OCI-LY1 (cell line): ENCODE results near the gene MPP7.

Source experiments
- H2AFZ ChIP-seq: fragments of 200-600 bp; sonication (generic), shearing (Covaris generic); 2 replicates; pipeline ENCODE4 v1.6.0; 2014; ENCODE audit warnings: antibody characterized with exemption, mild to moderate bottlenecking, low read length
- H3F3A ChIP-seq: fragments of 200-600 bp; sonication (generic), shearing (Covaris generic); 2 replicates; pipeline ENCODE4 v1.6.0; 2014; ENCODE audit warnings: mild to moderate bottlenecking, antibody characterized with exemption, low read length, moderate library complexity; ENCODE audit not compliant: insufficient read depth
- H3K27ac ChIP-seq: fragments of 200-600 bp; sonication (generic); 2 replicates; pipeline ENCODE4 v1.5.1; 2014; ENCODE audit warnings: low read length, mixed run types, mild to moderate bottlenecking, low read depth; ENCODE audit not compliant: poor library complexity, severe bottlenecking
- H3K27me3 ChIP-seq: fragments of 200-600 bp; sonication (generic); 2 replicates; pipeline ENCODE4 v1.6.0; 2014; ENCODE audit warnings: antibody characterized with exemption, mild to moderate bottlenecking, low read length, moderate library complexity; ENCODE audit not compliant: insufficient read depth
- H3K36me3 ChIP-seq: fragments of 200-600 bp; sonication (generic); 2 replicates; pipeline ENCODE4 v1.6.1; 2014; ENCODE audit warnings: mild to moderate bottlenecking, antibody characterized with exemption, low read length, moderate library complexity, mixed read lengths; ENCODE audit not compliant: insufficient read depth
- H3K4me1 ChIP-seq: fragments of 200-600 bp; sonication (generic); 2 replicates; pipeline ENCODE4 v1.5.1; 2014; ENCODE audit warnings: mild to moderate bottlenecking, low read length, moderate library complexity; ENCODE audit not compliant: insufficient read depth, severe bottlenecking
- H3K4me2 ChIP-seq: fragments of 200-600 bp; sonication (generic), shearing (Covaris generic); 2 replicates; pipeline ENCODE4 v1.6.1; 2014; ENCODE audit warnings: low read length
- H3K4me3 ChIP-seq: fragments of 200-600 bp; sonication (generic); 2 replicates; pipeline ENCODE4 v1.5.1; 2014; ENCODE audit warnings: low read length, low read depth, mild to moderate bottlenecking, mixed read lengths; ENCODE audit not compliant: poor library complexity, severe bottlenecking
- H3K79me2 ChIP-seq: fragments of 200-600 bp; shearing (Covaris generic); 2 replicates; pipeline ENCODE4 v1.6.1; 2016; ENCODE audit warnings: mixed run types, low read length, mixed read lengths; ENCODE audit not compliant: insufficient read depth
- H3K9ac ChIP-seq: fragments of 200-600 bp; sonication (generic), shearing (Covaris generic); 2 replicates; pipeline ENCODE4 v1.6.1; 2014; ENCODE audit warnings: mild to moderate bottlenecking, low read length, mixed read lengths
- H3K9me2 ChIP-seq: fragments of 200-600 bp; sonication (generic), shearing (Covaris generic); 2 replicates; pipeline ENCODE4 v1.6.1; 2014; ENCODE audit warnings: low read depth, mild to moderate bottlenecking, low read length, mixed read lengths
- H3K9me3 ChIP-seq: fragments of 200-600 bp; shearing (Covaris generic); 2 replicates; pipeline ENCODE4 v1.6.1; 2014; ENCODE audit warnings: low read length, mixed read lengths
- H4K20me1 ChIP-seq: fragments of 200-600 bp; sonication (generic), shearing (Covaris generic); 2 replicates; pipeline ENCODE4 v1.6.0; 2016; ENCODE audit warnings: mild to moderate bottlenecking, low read length; ENCODE audit not compliant: insufficient read depth
- EZH2 ChIP-seq: fragments of 200-600 bp; sonication (generic), shearing (Covaris generic); IDR thresholded peaks from 2 replicates; pipeline ENCODE4 v1.8.0; 2017; ENCODE audit warnings: borderline replicate concordance, mixed run types, mild to moderate bottlenecking, antibody characterized with exemption, low read length, moderate library complexity, mixed read lengths
- TF ChIP-seq, protein P1 (sequence below): fragments of 200-600 bp; sonication (generic), shearing (Covaris generic); IDR thresholded peaks from 2 replicates; pipeline ENCODE4 v1.5.1; 2017; ENCODE audit warnings: mild to moderate bottlenecking, antibody characterized with exemption, low read length, moderate library complexity, mixed read lengths

MPP7 gene

DNA sequence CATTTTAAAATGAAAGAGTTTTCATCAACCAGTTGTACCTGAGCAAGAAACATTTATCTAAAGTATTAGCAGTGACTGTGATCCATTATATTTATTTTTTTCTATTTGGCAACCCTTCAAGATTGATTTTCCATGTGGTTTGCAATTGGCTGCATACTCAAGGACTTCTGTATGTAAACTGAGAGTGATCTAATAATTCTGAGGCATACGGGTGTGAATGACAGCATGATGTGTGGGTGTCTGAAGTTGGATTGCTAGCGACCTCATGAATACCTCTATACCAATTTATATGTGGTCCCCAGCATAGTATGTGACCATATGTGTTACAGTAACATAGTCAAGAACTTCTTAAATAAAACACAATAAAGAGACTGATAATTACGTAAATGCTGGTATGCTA is 8.2 kb upstream of the MPP7 start:
- TF ChIP-seq EZH2 = no peak
- TF ChIP-seq, protein P1, sequence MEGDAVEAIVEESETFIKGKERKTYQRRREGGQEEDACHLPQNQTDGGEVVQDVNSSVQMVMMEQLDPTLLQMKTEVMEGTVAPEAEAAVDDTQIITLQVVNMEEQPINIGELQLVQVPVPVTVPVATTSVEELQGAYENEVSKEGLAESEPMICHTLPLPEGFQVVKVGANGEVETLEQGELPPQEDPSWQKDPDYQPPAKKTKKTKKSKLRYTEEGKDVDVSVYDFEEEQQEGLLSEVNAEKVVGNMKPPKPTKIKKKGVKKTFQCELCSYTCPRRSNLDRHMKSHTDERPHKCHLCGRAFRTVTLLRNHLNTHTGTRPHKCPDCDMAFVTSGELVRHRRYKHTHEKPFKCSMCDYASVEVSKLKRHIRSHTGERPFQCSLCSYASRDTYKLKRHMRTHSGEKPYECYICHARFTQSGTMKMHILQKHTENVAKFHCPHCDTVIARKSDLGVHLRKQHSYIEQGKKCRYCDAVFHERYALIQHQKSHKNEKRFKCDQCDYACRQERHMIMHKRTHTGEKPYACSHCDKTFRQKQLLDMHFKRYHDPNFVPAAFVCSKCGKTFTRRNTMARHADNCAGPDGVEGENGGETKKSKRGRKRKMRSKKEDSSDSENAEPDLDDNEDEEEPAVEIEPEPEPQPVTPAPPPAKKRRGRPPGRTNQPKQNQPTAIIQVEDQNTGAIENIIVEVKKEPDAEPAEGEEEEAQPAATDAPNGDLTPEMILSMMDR = no peak
- no peak overlapping the region for H3K9ac ChIP-seq
- no peaks in the 10 kb centered on the region for H3K9me3 ChIP-seq
- no peaks in the 10 kb centered on the region for H3F3A ChIP-seq
- H4K20me1 ChIP-seq = no peaks in the 10 kb centered on the region
- H3K4me3 ChIP-seq = no peak overlapping the region
- no peaks in the 10 kb centered on the region for H3K36me3 ChIP-seq
- no peaks in the 10 kb centered on the region; the same call in 1 of the 2 replicates for H3K27me3 ChIP-seq
- H3K27ac ChIP-seq = no peak overlapping the region
- no peaks in the 10 kb centered on the region for H3K9me2 ChIP-seq
- no peaks in the 10 kb centered on the region for H3K79me2 ChIP-seq
- H3K4me1 ChIP-seq = no peaks in the 10 kb centered on the region
- no peak overlapping the region for H2AFZ ChIP-seq
- no peak overlapping the region for H3K4me2 ChIP-seq

DNA sequence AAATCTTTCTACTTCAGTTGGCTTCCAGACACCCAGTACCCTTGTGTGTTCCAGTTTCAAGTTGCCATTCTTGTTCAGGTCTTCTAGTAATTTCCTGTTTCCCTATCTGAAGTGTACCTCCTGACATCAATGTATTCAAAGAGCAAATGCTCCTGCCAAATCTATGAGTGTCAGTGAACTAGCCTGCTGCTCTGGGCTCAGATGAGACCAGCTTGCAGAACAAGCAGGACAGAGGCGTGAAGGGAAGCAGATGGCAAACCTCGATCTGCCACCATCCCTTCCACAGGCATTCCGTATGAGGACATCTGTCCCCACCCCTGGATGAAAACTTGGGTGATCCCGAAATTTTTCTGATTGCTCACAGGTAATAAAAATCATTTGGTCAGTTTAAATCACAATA is 4.4 kb upstream of the MPP7 start:
- Histone ChIP-seq H3K79me2 (no peaks in the 10 kb centered on the region), H3K9me2 (no peaks in the 10 kb centered on the region), H3K9ac (no peak overlapping the region), H4K20me1 (no peaks in the 10 kb centered on the region), H3K4me3 (no peak overlapping the region), H3K36me3 (no peaks in the 10 kb centered on the region), H3K4me2 (no peak overlapping the region), H2AFZ (no peak overlapping the region), H3K27ac (no peak overlapping the region), H3K9me3 (no peaks in the 10 kb centered on the region), H3K4me1 (no peaks in the 10 kb centered on the region), H3K27me3 (no peaks in the 10 kb centered on the region; the same call in 1 of the 2 replicates), H3F3A (no peaks in the 10 kb centered on the region)
- TF ChIP-seq EZH2 = no peak
- TF ChIP-seq, protein P1 = no peak

DNA sequence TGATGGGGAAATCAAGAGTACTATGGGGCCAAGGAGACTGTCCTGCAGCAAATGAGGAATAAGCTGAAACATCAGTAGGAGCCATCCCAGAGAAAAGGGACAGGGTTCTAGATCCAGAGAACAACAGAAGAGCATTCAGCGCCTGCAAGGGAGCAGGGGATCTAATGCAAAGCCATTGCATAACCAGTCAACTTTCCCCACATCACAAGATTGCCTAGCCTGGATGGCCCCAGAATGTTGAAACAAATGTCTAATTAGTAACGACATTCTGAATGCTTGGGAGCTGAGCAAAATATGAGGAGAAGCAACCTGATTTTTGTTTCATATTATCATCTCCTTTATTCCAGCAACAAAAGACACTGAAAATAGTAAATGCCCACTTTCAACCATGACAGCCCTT is 2.7 kb upstream of the MPP7 start:
- H3K9me3 ChIP-seq = no peaks in the 10 kb centered on the region
- H4K20me1 ChIP-seq = no peaks in the 10 kb centered on the region
- H3K27me3 ChIP-seq = no peaks in the 10 kb centered on the region
- H3F3A ChIP-seq = no peaks in the 10 kb centered on the region
- H3K36me3 ChIP-seq = no peaks in the 10 kb centered on the region
- no peak overlapping the region for H3K4me3 ChIP-seq
- H3K9ac ChIP-seq = no peak overlapping the region
- H3K79me2 ChIP-seq = no peaks in the 10 kb centered on the region
- no peak for TF ChIP-seq EZH2
- TF ChIP-seq, protein P1 = no peak
- no peak overlapping the region for H3K27ac ChIP-seq
- no peak overlapping the region for H2AFZ ChIP-seq
- no peaks in the 10 kb centered on the region for H3K9me2 ChIP-seq
- H3K4me1 ChIP-seq = no peaks in the 10 kb centered on the region
- no peak overlapping the region for H3K4me2 ChIP-seq
